Effector CD8-positive, alpha-beta T cell (primary cell): Measurements from ENCODE around the gene POFUT2.

Experiments
- DNase-seq: peaks from one replicate; lab custom pipeline; 2025; lab: John Stamatoyannopoulos, UW
- total RNA-seq, 4 experiments: gene quantifications; one replicate each; lab custom pipeline; 2026; lab: John Stamatoyannopoulos, UW

Gene POFUT2
- total RNA-seq, result 55.6 to 95.9 (median 69.7) reads per million in 4 experiments

DNA sequence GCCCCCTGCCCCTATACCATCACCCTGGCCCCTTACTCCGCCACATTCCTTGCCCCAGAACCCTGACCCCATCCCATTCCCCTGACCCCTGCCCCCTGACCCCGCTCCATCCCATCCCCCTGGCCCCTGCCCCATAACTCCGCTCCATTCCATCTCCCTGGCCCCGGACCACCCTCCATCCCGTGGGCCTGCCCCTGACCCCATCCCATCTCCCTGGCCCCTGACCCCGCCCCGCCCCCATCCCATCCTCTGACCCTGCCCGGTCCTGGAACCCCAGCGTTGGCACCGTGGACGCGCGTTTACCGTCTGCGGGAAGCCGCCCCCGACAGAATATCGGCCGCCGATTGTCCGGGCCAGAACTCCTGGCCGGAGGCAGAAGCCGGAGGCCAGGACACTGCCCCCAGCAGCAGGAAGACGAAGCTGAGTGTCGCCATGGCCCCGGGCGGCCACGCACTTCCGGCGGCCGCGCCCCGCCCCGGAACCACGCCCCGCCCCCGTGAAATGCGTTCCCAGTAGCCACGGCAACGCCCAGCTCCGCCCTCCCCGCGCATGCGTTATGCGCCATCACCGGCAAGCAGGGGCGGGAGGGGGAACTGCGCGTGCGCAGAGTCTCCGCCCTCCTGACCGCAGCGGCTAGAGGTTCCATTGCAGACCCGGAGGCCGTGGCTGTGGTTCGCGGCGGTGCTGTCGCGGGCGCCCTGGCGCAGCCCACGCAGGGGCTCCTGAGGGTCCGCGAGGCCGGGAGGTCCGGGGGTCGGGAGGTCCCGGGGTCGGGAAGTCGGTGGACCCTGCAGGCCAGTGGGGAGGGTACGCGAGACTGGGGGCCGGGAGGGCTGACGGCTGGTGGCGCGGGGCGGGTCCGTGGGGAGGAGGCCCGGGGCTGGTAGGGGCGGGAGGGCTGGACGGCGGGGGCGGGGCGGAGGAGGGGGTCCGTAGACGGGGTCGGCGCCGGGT lies at the start of gene POFUT2:
Gene POFUT2 (minus strand): TSS at position 458 of the 954 bp plus-strand sequence. CDS start 24 bp downstream, at position 434.
- peak; percentile 99 for DNase-seq

DNA sequence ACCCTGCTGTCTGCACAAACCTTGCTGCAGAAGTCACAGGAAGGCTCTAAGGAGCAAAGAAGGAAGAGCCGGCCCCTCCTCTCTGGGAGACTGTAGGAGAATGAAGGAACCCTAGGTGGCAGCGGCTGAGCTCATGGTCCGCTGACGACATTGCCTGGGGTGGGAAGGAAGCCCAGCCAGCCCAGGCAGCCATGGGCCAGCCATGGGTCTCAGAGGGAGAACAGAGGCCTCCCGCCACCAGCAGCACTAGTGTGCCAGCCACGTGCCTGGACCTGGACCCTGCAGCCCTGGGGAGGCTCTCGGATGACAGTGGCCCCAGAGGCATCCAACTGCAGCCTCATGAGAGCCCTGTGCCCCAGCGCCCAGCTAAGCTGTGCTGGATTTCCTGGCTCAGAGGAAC lies 49.2 kb upstream of the POFUT2 start:
- DNase-seq, result no peak

- DNase-seq, result no peak
Observed at GRCh38 chr21:45336535-45336810, 48.8 kb upstream of the POFUT2 start.

- DNase-seq, result no peak
Observed at GRCh38 chr21:45335761-45336534, 48.3 kb upstream of the POFUT2 start.

DNA sequence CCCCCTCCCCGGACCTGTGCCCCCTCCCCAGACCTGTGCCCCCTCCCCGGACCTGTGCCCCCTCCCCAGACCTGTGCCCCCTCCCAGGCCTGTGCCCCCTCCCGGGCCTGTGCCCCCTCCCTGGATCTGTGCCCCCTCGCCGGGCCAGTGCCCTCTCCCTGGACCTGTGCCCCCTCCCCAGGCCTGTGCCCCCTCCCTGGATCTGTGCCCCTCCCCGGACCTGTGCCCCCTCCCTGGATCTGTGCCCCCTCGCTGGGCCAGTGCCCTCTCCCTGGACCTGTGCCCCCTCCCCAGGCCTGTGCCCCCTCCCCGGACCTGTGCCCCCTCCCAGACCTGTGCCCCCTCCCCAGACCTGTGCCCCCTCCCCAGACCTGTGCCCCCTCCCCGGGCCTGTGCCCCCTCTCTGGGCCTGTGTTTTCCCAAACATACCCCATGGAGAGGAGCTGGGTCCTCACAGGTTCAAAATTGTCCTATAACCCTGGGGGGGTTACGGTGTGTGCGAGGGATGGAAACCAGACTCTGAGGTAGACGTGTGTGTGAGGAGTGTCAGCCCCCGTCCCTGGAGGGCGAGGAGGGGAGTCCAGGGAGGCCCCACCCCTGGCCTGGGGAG lies 47.6 kb upstream of the POFUT2 start:
- no peak for DNase-seq

GRCh38 chr21:45334591-45335081 lies 46.9 kb upstream of the POFUT2 start:
- DNase-seq, result no peak

DNA sequence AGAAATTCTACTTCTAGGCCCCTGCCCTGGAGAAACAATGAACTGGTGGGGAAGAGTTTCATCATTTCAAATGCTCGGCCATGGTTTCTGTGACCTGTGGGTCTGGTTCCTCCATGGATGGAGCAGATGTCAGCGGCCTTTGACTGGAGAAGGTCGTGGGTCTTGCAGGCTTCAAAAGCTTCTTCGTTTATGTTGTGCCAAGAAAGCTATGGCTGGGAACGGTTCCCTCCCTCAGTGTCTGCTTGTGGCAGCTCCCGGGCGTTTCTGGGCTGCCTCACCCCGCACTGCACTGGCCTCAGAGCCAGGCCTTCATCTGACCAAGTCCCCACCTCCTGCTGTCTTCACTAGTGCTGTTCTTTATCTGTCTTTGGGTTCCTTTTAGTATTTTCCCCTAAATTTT lies 46.4 kb upstream of the POFUT2 start:
- no peak for DNase-seq

DNA sequence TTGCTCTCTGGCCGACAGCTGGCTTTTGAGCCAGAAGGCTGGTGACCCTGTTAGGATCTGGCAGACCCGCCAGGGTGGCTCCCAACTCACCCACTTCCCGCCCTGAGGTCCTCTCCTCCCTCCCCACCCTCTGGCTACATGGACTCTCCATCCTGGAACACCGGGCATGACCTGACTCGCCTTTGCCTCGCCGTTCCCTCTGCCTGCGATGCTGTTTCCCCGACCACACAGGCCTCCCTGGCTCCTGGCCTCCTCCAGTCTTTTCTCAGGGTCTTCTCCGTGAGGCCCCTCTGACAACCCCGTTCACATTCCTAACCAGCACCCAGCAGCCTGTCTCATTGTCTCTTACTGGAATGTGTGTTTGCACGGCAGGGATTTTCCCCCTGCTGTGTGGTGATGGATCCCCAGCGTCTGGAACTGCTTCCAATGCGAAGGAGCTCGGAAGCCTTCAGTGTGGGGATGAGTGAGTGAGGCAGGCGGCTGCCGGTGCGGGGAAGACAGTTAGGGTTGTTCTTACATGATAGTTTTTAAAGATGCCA lies 46.0 kb upstream of the POFUT2 start:
- no peak for DNase-seq

GRCh38 chr21:45332981-45333582 lies 45.4 kb upstream of the POFUT2 start:
- DNase-seq, result no peak

DNA sequence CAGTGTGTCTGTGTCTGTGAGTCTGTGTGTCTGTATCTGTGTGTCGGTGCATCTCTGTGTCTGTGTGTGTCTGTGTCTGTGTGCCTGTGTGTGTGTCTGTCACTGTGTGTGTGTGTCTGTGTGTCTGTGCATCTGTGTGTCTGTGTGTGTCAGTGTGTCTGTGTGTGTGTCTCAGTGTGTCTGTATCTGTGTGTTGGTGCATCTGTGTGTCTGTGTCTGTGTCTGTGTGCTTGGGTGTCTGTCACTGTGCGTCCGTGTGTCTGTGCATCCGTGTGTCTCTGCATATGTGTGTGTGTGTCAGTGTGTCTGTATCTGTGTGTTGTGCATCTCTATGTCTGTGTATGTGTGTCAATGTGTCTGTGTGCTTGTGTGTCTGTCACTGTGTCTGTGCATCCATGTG lies 44.7 kb upstream of the POFUT2 start:
- DNase-seq, result no peak

DNA sequence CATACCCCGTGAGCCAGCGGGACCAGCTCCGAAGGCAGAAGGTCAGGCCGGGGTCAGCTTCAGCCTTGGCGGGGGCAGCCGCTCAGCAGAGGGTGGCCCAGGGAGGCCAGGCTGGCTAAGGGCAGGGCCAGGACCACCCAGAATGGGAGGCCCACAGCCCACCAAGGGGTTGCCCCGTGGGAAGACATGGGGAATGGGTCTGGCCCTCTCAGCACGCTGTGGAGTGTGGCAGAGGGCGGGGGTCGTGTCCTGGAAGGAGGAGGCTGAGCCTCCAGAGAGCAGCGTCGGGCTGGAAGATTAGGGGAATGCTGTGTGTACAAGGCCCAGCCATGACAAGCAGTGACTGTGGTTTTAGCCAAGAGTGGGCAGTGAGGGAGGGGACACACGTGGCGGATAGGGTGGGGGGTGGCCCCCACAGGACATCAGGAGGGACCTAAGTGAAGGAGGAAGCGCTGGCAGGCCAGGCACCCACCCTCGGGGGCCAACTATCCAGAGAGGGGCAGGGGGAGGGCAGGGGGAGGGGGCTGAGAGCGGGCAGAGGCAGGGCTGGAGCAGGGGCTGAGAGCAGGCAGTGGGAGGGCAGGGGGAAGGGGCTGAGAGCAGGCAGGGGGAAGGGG lies 43.9 kb upstream of the POFUT2 start:
- DNase-seq, result no peak

GRCh38 chr21:45330851-45331261 lies 43.2 kb upstream of the POFUT2 start:
- DNase-seq, result no peak

- no peak for DNase-seq
Observed at GRCh38 chr21:45330075-45330781, 42.5 kb upstream of the POFUT2 start.

- no peak for DNase-seq
Observed at GRCh38 chr21:45329261-45330074, 41.8 kb upstream of the POFUT2 start.

DNA sequence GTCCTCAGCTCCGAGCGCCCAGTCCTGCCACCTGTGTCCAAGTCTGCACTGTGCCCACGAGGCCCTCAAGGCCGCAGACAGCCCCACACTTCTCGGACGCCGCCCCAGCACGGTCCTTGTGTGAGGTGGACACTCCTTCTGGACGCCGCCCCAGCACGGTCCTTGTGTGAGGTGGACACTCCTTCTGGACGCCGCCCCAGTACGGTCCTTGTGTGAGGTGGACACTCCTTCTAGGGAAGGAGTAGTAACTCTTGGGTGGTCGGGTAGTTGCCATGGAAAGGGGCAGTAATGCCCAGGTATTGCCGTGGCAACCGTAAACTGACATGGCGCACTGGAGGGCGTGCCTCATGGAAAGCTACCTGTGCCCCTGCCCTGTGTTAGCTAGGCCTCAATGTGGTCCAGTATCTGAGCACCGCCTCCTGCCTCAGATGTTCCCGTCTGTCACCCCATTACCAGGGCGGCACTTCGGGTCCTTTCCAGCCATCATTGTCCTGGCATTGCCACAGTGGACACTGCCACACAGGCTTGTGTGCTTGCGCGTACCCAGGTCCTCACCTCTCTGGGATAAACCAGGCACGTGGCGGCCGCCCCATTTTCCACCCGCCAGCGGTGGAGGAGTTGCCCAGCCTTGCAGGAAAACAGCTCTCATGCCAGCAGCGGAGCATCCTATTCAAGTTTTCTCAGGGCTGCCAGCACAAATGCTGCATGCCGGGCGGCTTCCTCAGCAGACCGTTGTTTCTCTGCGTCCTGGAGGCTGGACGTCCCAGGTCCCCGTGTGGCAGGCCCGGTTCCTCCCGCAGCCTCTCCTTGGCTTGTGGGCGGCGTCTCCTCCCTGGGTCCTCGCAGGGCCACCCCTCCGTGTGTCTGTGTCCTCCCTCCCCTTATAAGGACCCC lies 40.8 kb upstream of the POFUT2 start:
- no peak for DNase-seq

DNA sequence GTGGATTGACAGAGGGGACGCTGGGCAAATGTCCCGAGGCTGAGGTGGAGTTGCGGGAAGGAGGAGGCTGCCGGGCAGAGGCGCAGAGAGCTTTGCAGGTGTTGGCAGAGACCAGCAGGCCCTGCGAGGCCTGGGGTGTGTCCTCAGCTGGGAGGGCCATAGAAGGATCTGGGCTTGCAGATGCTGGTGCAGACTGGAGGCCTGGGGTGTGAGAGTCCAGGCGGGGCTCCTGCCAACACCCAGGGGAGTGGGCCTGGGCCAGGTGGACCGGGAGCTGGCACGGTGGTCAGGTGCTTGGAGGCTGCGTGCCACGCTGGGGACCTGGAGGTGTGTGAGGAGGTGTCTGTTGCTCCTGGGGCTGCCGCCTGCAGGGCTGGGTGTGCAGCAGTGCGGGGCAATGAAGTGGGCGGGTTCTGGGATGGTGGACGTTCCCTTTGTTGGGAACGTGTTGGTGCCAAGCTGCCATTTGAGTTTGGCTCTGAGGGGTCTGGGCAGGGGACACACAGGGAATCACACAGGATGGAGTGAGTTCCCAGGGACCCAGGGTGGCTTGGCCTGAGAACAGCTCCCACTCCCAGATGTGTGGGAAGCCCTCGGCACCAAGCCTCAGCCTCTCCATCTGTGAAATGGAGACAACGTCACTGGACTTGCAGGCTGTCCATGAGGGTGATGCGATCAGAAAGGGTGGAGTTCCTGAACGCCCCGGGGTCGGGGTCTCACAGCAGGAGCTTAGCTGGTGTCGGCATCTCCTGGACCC lies 39.9 kb upstream of the POFUT2 start:
- DNase-seq, result no peak

DNA sequence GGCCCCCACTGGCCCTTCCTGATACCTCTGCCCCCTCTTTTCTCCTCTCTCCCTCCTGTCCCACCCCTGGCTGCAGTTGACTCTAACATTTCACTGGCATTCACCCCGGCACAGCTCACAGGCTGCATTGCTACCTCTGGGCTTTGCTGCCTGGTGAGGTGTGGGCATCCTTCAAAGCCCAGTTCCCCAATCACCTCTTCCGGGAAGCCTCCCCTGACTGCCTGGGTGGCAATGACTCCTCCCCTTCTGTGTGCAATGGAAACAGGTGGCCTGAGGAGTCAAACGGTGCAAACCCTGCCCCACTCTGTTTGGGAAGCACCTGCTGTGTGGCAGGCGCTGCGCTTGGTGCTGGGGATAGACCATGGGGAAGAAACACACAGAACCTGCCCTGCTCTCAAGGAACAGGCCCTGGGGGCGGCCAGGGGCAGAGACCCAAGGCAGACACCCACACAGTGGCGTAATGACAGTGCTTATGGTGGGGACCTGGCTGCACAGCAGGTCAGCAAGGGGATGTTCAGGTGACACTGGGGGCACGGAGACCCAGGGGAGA lies 39.3 kb upstream of the POFUT2 start:
- DNase-seq, result no peak
